NT2/D1 (cell line): ENCODE measurements around the gene ASPG.

Source experiments
- SUZ12 ChIP-seq: IDR thresholded peaks from 2 replicates; pipeline ENCODE4 v1.6.1; 2011; ENCODE audit not compliant: insufficient read length, insufficient read depth; ENCODE audit errors: extremely low read depth
- YY1 ChIP-seq: IDR thresholded peaks from 2 replicates; pipeline ENCODE4 v1.6.1; 2011; ENCODE audit not compliant: insufficient read length, insufficient read depth

DNA sequence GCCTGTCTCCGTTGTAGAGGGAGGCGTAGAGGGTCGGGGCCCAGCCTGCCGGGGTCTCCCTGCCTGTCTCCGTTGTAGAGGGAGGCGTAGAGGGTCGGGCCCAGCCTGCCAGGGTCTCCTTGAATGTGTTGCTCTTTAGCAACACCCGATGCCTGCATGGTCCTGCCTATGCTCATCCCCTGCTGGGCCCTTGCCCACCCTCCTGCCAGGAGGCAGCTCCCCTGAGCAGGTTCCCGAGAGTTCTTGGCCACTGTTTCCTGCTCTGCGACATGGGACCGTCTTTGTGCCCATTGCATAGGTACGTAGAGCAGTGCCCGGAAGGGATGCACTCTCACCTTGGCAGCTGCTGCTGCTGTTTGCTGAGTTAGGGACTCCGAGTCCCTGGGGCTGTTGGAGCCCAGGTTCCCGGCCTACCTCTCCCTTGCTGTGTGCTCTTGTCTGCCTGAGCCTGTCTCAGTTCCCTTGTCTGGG, 56.2 kb downstream of the ASPG start:
- TF ChIP-seq SUZ12 (no peak), YY1 (no peak)
